Posterior vena cava (tissue), 2 donors: ENCODE measurements around the gene NOP14. TPM values are rescaled to one million over a fixed set of nuclear protein-coding genes. Genes with fewer than 3 reads are reported as not detected.
"Not testable (repeated sequence)": the region's sequence is repeated elsewhere in the genome, so short reads cannot be mapped to it uniquely, and the experiment has no call there.

Experiments used
- DNase-seq: peaks from one replicate; pipeline ENCODE4 v3.0.0-alpha.2; 2020; ENCODE audit warnings: low spot score
- intact Hi-C, 2 donors: fragments of 100-400 bp; cut with DNase I; formaldehyde crosslinking; loops; one replicate each; pipeline versions ENCODE4 v1.14.1 to v1.14.2; 2022 to 2023
- total RNA-seq, 2 donors: library from RNA; stranded (reverse); fragmentation: NEBNext Ultra II Directional; extraction: Animal tissue kit (Norgen Biotek cat#: 25700); gene quantifications; one replicate each; pipeline ENCODE4 v1.2.1, GENCODE V29; 2021
- donor health status: DM: yes; HTN: yes; CAD: no.
- donor health status: DM: yes; HTN: yes; CAD: no.

Gene NOP14
- total RNA-seq, 2 donors from 2014 or later: 16.1 to 20.5 TPM

DNA sequence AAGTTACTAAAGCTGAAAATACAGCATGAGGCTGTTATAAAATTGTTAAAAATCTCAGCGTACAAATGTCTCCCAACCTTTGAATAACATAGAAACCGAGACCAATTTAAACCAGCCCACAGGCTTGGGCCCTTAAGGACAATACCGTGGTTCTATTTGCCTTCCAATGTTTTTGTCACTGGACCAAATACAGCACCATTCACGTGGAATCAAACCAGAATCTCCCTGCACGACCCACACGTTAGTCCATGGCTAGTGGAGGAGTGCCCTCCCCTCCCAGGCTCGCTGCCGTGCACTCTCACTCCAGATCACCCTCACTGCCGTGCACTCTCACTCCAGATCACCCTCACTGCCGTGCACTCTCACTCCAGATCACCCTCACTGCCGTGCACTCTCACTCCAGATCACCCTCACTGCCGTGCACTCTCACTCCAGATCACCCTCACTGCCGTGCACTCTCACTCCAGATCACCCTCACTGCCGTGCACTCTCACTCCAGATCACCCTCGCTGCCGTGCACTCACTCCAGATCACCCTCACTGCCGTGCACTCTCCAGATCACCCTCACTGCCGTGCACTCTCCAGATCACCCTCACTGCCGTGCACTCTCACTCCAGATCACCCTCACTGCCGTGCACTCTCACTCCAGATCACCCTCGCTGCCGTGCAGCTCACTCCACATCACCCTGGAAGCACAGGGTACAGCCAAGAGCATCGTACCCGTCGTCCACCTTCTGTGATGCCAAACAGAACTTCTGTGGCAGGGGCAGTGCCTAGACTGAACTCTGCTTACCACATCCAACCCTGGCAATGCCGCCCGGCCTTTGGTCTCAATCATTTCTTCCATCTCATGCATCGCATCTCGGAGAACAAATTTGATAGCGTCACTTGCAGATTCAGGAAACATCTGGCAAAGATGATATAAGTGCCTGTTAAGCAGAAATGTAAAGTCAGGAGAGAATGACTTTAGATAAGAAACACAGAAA, 17.3 kb downstream of the NOP14 start:
- intact Hi-C loops, DNase-seq: not testable (repeated sequence)

DNA sequence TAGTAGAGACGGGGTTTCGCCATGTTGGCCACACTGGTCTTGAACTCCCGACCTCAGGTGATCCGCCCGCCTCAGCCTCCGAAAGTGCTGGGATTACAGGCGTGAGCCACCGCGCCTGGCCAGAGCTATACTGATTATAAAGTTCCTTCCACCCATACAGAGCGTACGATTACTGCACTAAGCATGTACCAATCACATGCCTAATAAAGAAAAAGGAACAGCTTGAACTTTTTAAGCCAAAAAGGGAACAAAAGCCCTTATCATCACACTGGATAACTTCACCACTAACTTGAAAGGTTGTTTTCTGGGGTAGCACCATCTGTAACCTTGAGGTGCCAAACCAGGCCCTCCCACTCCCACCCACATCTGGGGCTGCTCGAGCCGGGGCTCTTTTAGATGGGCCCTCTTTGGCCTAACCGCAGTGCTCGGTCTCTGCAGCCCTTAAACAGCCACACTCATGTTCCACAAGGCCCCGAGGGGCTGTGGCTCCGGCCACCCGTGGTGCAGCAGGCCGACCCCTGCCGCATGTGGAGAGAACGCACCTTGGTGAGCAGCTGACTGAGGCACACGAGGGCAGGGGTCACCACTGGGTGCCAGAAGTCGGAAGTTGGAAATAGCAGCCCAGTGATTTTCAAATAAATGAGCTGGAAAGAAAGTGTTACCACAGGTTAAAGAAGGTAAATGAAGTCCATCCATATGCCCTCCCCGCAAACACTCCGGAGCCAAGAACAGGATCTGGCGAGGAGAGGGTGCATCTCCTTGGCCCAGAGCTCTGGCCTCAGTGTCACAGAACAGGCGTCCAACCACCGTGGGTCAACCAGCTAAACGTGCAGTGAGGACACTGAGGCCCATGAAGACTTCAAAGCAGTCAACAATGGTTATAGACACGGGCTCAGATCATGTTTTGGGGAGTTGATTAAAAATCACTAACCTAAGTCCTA, 18.4 kb downstream of the NOP14 start:
- no peak for DNase-seq
- intact Hi-C loops: no loop called here

DNA sequence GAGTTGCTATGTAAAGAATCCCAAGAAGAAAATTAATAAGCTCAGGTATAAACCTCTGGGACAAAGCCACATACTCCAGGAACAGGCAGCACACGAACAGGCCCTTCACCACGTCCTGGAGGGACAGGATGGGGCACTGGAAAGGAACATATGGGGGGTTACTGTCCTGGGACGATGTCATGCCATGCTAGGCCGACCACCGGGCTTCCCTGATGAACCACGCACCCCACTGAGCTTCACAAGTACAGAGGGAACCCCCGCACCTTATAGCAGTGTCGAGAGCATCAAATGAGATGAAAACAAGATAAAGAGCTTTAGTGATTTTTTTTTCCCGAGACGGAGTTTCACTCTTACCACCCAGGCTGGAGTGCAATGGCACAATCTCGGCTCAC, 19.1 kb downstream of the NOP14 start:
- intact Hi-C loops: no loop called here
- DNase-seq: no peak

DNA sequence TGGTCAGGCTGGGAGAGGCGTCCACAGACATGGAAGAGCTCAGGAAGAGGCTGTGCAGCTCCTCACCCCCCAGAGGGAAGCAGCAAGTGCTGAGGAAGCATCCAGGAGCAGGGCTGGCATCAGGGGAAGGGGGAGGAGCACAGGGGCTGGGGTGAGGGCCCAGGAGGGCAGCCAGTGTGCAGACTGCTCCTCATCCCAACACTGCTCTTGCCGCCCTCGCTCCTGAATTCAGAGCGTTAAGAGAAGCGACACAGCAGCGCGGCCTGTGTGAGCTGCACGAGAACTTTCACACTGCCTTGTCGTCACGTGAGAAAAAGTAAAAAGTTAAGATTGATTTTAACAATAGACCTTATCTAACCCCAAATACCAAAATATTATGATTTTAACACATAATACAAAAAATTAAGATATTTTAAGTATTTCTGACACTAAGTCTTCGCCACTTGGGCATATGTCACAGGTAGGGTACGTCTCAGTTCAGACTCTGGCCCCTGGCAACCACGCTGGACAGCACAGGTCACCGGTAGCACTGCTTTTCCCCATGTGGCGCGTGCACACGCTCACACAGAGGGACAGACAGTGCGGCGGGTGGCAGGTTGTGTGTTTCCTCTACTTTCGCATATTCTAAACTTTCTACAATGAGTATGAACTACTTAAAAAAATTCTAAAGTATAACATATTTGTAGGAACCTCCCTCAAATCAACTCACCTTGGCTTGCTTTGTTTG, 19.7 kb downstream of the NOP14 start:
- no peak for DNase-seq
- intact Hi-C loops: no loop called here

DNA sequence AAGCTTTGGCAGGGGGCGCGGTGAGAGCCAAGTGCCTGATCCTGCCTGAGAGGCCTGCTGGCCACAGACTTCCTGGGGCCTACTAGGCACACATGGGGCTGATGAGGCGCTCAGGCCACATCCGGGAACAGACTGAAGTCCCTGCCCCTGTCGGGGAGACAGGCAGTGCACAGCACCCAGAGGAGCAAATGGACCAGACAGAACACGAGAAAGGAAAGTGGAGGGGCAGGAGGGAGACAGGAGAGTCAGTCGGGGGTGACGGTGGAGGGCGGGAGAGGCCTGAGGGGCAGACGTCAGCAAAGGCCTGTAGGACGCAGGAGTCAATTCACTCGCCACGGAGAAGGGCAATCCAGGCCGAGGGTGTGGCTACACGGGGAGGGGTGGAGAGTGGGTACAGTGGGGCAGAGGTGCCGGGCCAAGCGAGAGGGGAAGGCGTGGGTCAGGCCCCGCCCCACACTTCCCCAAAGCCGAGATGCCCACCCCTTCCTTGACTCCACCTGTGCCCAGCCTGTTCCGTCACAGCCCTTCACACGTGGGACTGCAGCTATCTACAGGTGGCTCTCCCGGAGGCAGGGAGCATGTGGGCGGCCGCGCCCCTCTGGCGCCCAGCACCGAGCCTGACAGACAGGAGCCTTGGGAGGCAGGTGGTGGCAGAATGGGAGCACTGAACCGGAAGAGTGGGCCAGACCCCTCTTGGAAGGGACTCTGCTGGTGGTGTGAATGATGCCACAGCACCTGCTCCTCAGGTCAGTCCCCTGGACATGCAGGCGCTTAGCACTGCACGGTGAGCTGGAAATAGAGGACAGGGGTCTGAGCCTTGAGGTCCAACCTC, 20.5 kb downstream of the NOP14 start:
- intact Hi-C loops: no loop called here
- no peak for DNase-seq

- no peak for DNase-seq
- intact Hi-C loops: no loop called here
Observed at GRCh38 chr4:2942037-2942531, 21.1 kb downstream of the NOP14 start.

- no peak for DNase-seq
- intact Hi-C loops: no loop called here
Observed at GRCh38 chr4:2941138-2942036, 21.8 kb downstream of the NOP14 start.

DNA sequence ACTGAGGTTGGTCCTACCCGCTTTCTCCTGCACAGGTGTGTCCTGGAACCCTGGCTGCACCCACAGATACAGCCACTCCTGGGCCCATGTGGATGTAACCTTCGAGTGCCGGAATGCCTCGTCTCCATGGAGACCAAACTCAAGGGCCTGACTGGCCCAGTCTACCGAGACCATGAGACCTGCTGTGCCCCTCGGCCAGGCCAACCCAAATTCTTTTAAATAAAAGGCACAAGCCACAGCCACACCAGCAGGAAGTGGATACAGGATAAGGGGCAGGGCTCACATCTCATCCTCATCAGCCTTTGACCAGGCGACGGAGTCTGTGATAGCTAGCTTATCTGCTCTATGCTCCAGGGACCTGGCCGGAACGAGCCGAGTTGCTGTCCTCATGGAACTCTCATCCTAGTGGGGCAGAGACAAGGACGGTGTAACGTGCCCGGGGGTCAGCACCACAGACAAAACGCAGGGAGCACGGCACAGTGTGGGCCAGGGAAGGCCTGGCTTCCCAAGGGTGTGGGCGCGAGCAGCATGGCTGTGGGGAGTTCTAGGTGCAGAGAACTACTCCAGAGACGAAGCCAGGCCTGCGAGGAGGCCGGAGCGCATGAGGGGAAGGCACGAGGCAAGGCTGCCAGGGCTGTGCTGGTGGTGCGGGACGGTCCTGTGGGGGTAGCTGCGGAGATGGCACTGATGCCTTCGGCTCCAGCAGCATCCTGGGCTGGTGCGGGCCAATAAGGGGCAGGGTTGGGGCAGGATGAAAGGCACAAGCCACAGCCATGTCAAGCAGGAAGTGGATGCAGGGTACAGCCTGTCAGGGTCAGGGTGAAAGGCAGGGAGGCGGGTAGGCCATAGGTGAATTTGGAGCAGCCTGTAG, 22.7 kb downstream of the NOP14 start:
- peak; percentile 72 for DNase-seq
- intact Hi-C loops: no loop called here

DNA sequence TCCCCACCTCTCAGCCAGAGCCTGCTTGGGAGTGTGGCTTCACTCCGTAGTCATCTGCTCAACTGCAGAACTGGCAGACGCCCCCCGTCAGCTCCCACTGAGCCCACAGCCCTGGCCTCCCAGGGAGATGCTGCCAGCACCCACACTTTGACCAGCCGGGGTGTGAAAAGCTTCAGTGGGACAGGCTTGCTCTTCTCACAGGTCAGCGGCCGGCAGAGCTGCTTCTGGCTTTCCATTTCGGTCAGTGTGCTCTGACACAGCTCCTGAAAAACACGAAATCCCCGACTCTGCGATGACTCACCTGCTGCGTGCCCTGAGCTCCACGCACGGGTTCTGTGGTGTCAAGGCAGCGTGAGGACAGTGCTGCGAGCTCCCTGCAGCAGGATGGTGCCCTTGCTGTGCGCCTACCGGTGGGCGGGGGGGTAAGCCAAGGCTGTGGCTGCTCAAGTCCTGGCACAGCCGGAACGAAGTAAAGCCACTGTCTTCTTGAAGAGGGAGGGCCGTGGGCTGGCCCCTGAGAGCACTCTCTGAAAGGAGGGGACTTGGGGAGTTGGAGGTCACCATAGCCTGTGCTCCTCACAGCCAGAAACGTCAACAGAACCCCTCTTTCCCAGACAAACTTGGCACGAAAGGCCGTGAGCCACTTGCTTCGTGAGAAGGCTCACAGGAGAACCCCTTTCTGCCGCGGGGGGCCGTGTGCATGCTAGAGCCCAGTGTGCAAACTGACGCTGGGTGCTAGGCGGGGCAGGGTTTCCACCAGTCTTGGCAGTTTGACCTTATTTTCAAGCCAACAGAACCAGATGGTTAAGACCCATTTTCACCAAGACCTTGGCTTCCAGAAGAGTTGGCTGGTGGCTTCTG, 23.6 kb downstream of the NOP14 start:
- intact Hi-C loops: loop anchor here in 1 of 2 donors (10.0 kb wide), 1 partner anchor 175 kb away; no protein-coding TSS in a partner anchor
- peak; percentile 72 for DNase-seq

DNA sequence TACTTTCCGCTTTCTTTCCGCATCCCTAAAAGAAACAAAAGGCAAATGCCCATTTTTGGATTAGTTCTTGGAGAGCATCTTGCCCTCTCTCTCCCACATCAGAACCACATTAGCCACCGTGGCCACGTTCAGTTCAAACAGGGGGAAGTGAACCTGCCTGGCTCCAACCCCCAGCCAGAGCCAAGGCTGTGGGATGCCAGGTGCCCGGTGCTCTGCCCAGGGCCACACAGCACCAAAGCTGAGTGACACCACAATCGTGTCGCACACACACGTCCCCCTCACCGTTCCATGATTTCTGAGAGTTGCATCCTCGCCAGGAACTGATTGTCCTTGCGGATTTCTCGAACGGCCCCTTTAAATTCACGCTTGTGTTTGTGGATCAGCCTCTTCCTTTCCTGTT, 24.3 kb downstream of the NOP14 start:
- intact Hi-C loops: loop anchor here in 1 of 2 donors (10.0 kb wide), 1 partner anchor 174 kb away; no protein-coding TSS in a partner anchor
- DNase-seq: no peak

DNA sequence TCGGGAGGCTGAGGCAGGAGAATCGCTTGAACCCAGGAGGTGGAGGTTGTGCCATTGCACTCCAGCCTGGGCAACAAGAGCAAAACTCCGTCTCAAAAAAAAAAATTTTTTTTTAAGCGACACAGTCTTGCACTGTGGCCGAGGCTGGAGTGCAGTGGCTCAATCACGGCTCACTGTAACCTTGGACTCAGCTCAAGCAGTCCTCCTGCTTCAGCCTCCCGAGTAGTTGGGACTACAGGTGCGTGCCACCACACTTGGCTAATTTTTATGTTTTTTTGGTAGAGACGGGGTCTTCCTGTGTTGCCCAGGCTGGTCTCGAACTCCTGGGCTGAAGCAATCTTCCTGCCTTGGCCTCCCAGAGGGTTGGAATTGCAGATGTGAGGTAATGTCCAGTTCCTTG, 24.8 kb downstream of the NOP14 start:
- intact Hi-C loops: loop anchor here in 1 of 2 donors (10.0 kb wide), 1 partner anchor 174 kb away; no protein-coding TSS in a partner anchor
- not testable (repeated sequence) for DNase-seq

DNA sequence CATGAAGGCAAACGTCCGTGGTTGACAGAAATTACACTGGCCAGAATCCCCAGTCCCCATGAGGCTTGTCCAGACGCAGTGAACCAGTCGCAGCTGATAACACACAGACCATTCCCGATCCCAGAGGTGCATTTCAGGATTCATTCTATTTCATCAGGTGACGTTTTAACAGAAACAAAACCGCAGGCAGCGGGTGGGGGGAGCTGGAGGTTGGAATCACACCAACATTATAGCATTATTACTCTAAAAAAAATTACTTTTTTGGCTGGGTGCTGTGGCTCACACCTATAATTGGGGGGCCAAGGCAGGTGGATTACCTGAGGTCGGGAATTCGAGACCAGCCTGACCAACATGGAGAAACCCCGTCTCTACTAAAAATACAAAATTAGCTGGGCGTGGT, 25.2 kb downstream of the NOP14 start:
- intact Hi-C loops: loop anchor here in 1 of 2 donors (1.0 to 10.0 kb wide), 2 partner anchors 137 to 173 kb away; no protein-coding TSS in a partner anchor
- DNase-seq: no peak

- peak; percentile 85 for DNase-seq
- intact Hi-C loops: loop anchor here in 1 of 2 donors (1.0 to 10.0 kb wide), 2 partner anchors 136 to 173 kb away; no protein-coding TSS in a partner anchor
Observed at GRCh38 chr4:2937146-2937857, 25.9 kb downstream of the NOP14 start.

DNA sequence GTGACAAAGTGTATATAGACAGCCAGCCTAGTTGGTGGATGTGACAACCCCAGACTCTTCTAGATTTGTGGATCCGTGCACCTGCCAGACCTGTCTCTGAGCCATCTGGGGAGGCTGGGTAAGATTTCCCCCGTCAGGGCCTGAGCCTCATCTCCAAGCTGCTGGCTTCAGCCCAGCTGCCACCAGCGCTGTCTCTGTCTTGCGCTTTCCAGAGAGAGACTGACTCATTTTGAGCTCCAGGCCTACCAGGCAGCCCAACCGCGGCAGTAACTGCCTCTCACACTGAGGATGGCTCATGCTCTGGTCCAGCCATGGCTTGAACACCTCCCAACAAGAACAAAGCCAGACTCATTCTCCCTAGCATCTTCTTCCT, 26.4 kb downstream of the NOP14 start:
- DNase-seq: peak; percentile 80
- intact Hi-C loops: loop anchor here in 1 of 2 donors (1.0 to 10.0 kb wide), 2 partner anchors 135 to 172 kb away; no protein-coding TSS in a partner anchor
